T-cell (primary cell): Measurements from ENCODE around the gene ST8SIA6. TPM values are rescaled to one million over a fixed set of nuclear protein-coding genes. Genes with fewer than 3 reads are reported as not detected.

ENCODE experiments used
- ATAC-seq, 4 experiments: fragments of 200-7000 bp in 3 of 4; fragments of 150-1000 bp in 1 of 4; cut with Tn5 transposase; replicated peaks in 1 of 4; 1 replicate in 3 of 4; 2 replicates in 1 of 4; pipeline ENCODE4 v1.10.0; 2021; ENCODE audit warnings: moderate library complexity in 3 of 4, mild to moderate bottlenecking in 2 of 4, moderate number of reproducible peaks in 1 of 4
- CTCF ChIA-PET, 2 donors: fragments of 300-600 bp; sonication (Branson Sonifier 250); formaldehyde crosslinking; loops; one replicate each; lab custom pipeline; 2022; ENCODE audit warnings: antibody characterized with exemption in 2 of 2; lab: Charles Lee
- POLR2A ChIA-PET, 2 donors: fragments of 300-600 bp; sonication (Branson Sonifier 250); formaldehyde crosslinking; loops; one replicate each; lab custom pipeline; 2022; ENCODE audit warnings: antibody characterized with exemption in 2 of 2; lab: Charles Lee
- DNase-seq, 35 experiments: peaks; one replicate each; pipeline versions ENCODE4 v3.0.0 to v3.0.0-alpha.2; 2013 to 2023
- H3K27ac ChIP-seq: one replicate; pipeline ENCODE4 v1.5.1; 2013; ENCODE audit warnings: low read length
- H3K27me3 ChIP-seq, 2 experiments: replicated peaks in 1 of 2; 1 replicate in 1 of 2; 2 replicates in 1 of 2; pipeline versions ENCODE4 v1.6.1 to v1.7.0; 2013; ENCODE audit warnings: low read length in 1 of 2, mixed read lengths in 1 of 2; ENCODE audit not compliant: control insufficient read depth in 2 of 2, insufficient read depth in 2 of 2; ENCODE audit errors: extremely low read depth in 1 of 2
- H3K36me3 ChIP-seq, 2 donors: 1 replicate in 1 of 2; 2 replicates in 1 of 2; pipeline versions ENCODE4 v1.6.1 to v1.7.0; 2013; ENCODE audit warnings: low read length in 1 of 2; ENCODE audit not compliant: control insufficient read depth in 2 of 2, insufficient read depth in 1 of 2; ENCODE audit errors: extremely low read depth in 1 of 2
- H3K4me1 ChIP-seq, 2 experiments: 1 replicate in 1 of 2; 2 replicates in 1 of 2; pipeline versions ENCODE4 v1.6.1 to v1.7.0; 2013; ENCODE audit warnings: low read length in 2 of 2, mixed read lengths in 1 of 2; ENCODE audit not compliant: insufficient read depth in 2 of 2, control insufficient read depth in 1 of 2; ENCODE audit errors: extremely low read depth in 1 of 2
- H3K4me3 ChIP-seq, 2 donors: 1 replicate in 1 of 2; 2 replicates in 1 of 2; pipeline versions ENCODE4 v1.5.1 to v1.7.0; 2013; ENCODE audit warnings: mild to moderate bottlenecking in 2 of 2, low read length in 1 of 2, moderate library complexity in 1 of 2; ENCODE audit not compliant: control insufficient read depth in 1 of 2; ENCODE audit errors: extremely low read depth in 1 of 2
- H3K9me3 ChIP-seq: 2 replicates; pipeline ENCODE4 v1.7.0; 2013
- H3K27ac Mint-ChIP-seq, 2 donors: one replicate each; pipeline ENCODE4 v1.8.0; 2020 to 2021; ENCODE audit warnings: mild to moderate bottlenecking in 2 of 2, mixed read lengths in 2 of 2
- H3K27me3 Mint-ChIP-seq, 2 donors: one replicate each; pipeline ENCODE4 v1.8.0; 2021 to 2022; ENCODE audit warnings: mixed read lengths in 2 of 2
- H3K36me3 Mint-ChIP-seq: one replicate; pipeline ENCODE4 v1.8.0; 2021; ENCODE audit warnings: mixed read lengths
- H3K4me1 Mint-ChIP-seq, 3 donors: one replicate each; pipeline ENCODE4 v1.8.0; 2020 to 2022; ENCODE audit warnings: mixed read lengths in 3 of 3, mild to moderate bottlenecking in 1 of 3
- H3K4me3 Mint-ChIP-seq, 3 donors: one replicate each; pipeline ENCODE4 v1.8.0; 2020 to 2022; ENCODE audit warnings: mild to moderate bottlenecking in 3 of 3, mixed read lengths in 3 of 3, moderate library complexity in 3 of 3
- H3K9me3 Mint-ChIP-seq, 3 donors: one replicate each; pipeline ENCODE4 v1.8.0; 2020 to 2022; ENCODE audit warnings: mixed read lengths in 3 of 3
- WGBS: methylation state at CpG from one replicate; pipeline ENCODE4 v1.1.5; 2013; ENCODE audit warnings: missing lambda C conversion rate; ENCODE audit not compliant: insufficient coverage; 5-methylcytosine and 5-hydroxymethylcytosine counted together
- total RNA-seq, 35 experiments: library from RNA in 6 of 35; stranded (reverse) in 6 of 35; fragments of 120-200 nt in 1 of 35; gene quantifications; one replicate each; pipeline versions ENCODE4 v1.2.1 to v1.2.4 and lab custom pipeline; 2013 to 2026

ST8SIA6 gene
- total RNA-seq, 5 donors from 2014 or later (not counting 1 experiment from before 2014, with no cell fraction given), result 0.95 to 4.0 (median 1.7) TPM

- no peak for DNase-seq
- H3K4me1 Mint-ChIP-seq, result peaks cover 4 to 7% (median 5%) of the 10 kb centered on the region in 3 donors
- no peaks in the 10 kb centered on the region for H3K4me1 ChIP-seq
- no peak overlapping the region for H3K27ac Mint-ChIP-seq
- peaks cover under 1% of the 10 kb centered on the region for H3K36me3 Mint-ChIP-seq
- no peak overlapping the region for H3K4me3 ChIP-seq
- ATAC-seq, result no peak
- no peak overlapping the region for H3K27ac ChIP-seq
- POLR2A ChIA-PET, result no interaction called here
- H3K36me3 ChIP-seq, result no peaks in the 10 kb centered on the region
- H3K27me3 Mint-ChIP-seq, result peaks cover 9 to 20% of the 10 kb centered on the region in 2 donors
- 100% methylated on average over 1 of the region's 3 CpGs for WGBS
- H3K4me3 Mint-ChIP-seq, result no peak overlapping the region
- peaks cover 0 to 2% of the 10 kb centered on the region in 2 experiments for H3K27me3 ChIP-seq
- no peaks in the 10 kb centered on the region for H3K9me3 ChIP-seq
- no peaks in the 10 kb centered on the region for H3K9me3 Mint-ChIP-seq
- CTCF ChIA-PET, result no interaction called here
These were observed 21.3 kb upstream of the ST8SIA6 start for GRCh38 chr10:17475661-17476060.

- no peak overlapping the region for H3K27ac Mint-ChIP-seq
- ChIA-PET CTCF (no interaction called here), POLR2A (no interaction called here)
- H3K27ac ChIP-seq, result no peak overlapping the region
- H3K36me3 Mint-ChIP-seq, result peaks cover 6% of the 10 kb centered on the region
- peaks cover 4 to 7% (median 5%) of the 10 kb centered on the region in 3 donors for H3K4me1 Mint-ChIP-seq
- H3K27me3 Mint-ChIP-seq, result peaks cover 13 to 19% of the 10 kb centered on the region in 2 donors
- DNase-seq, result no peak
- H3K4me3 ChIP-seq, result no peak overlapping the region
- 48% methylated on average over 3 of the region's 5 CpGs for WGBS
- ATAC-seq, result no peak
- no peaks in the 10 kb centered on the region for H3K9me3 ChIP-seq
- peaks cover 0 to 5% (median 3%) of the 10 kb centered on the region in 3 donors for H3K9me3 Mint-ChIP-seq
- peaks cover 0 to 2% of the 10 kb centered on the region in 2 experiments for H3K27me3 ChIP-seq
- H3K4me3 Mint-ChIP-seq, result no peak overlapping the region
- H3K36me3 ChIP-seq, result no peaks in the 10 kb centered on the region
- H3K4me1 ChIP-seq, result no peaks in the 10 kb centered on the region
These were observed 20.4 kb upstream of the ST8SIA6 start for GRCh38 chr10:17474595-17475323.

GRCh38 chr10:17473228-17473950, 19.0 kb upstream of the ST8SIA6 start:
- peaks cover 0 to 2% of the 10 kb centered on the region in 2 experiments for H3K27me3 ChIP-seq
- no peaks in the 10 kb centered on the region for H3K9me3 ChIP-seq
- H3K36me3 Mint-ChIP-seq, result peaks cover 6% of the 10 kb centered on the region
- peaks cover 11 to 16% of the 10 kb centered on the region in 2 donors for H3K27me3 Mint-ChIP-seq
- no peak overlapping the region for H3K4me3 Mint-ChIP-seq
- no peak for DNase-seq
- 69% methylated on average over 3 of the region's 11 CpGs for WGBS
- POLR2A ChIA-PET, result no interaction called here
- H3K4me1 ChIP-seq, result no peaks in the 10 kb centered on the region
- CTCF ChIA-PET, result interaction anchor here (0.5 to 0.6 kb wide), 4 partner anchors 12 to 202 kb away, joined by 4 to 6 read pairs (median 5); no protein-coding TSS in a partner anchor
- peaks cover 4 to 7% (median 5%) of the 10 kb centered on the region in 3 donors for H3K4me1 Mint-ChIP-seq
- no peak overlapping the region for H3K4me3 ChIP-seq
- no peak overlapping the region for H3K27ac Mint-ChIP-seq
- no peak for ATAC-seq
- no peaks in the 10 kb centered on the region for H3K36me3 ChIP-seq
- H3K27ac ChIP-seq, result no peak overlapping the region
- H3K9me3 Mint-ChIP-seq, result peaks cover 0 to 5% (median 3%) of the 10 kb centered on the region in 3 donors

- no peaks in the 10 kb centered on the region for H3K4me1 ChIP-seq
- Mint-ChIP-seq H3K9me3 (peaks cover 0 to 5% (median 3%) of the 10 kb centered on the region in 3 donors), H3K4me1 (peaks cover 4 to 7% (median 5%) of the 10 kb centered on the region in 3 donors), H3K27ac (no peak overlapping the region), H3K36me3 (peaks cover 6% of the 10 kb centered on the region), H3K4me3 (no peak overlapping the region), H3K27me3 (peaks cover 14 to 20% of the 10 kb centered on the region in 2 donors)
- no peak overlapping the region for H3K4me3 ChIP-seq
- H3K36me3 ChIP-seq, result no peaks in the 10 kb centered on the region
- H3K27ac ChIP-seq, result no peak overlapping the region
- ATAC-seq (no peak), DNase-seq (no peak)
- H3K27me3 ChIP-seq, result no peaks in the 10 kb centered on the region
- 93% methylated on average over 3 of the region's 3 CpGs for WGBS
- ChIA-PET CTCF (interaction anchor here (0.5 to 0.6 kb wide), 3 partner anchors 12 to 201 kb away, joined by 5 to 6 read pairs (median 5); no protein-coding TSS in a partner anchor), POLR2A (no interaction called here)
- no peaks in the 10 kb centered on the region for H3K9me3 ChIP-seq
These were observed 18.3 kb upstream of the ST8SIA6 start for GRCh38 chr10:17472481-17473227.

GRCh38 chr10:17470246-17470645, 15.9 kb upstream of the ST8SIA6 start:
- H3K4me1 Mint-ChIP-seq, result peaks cover 4 to 13% (median 5%) of the 10 kb centered on the region in 3 donors
- peaks cover 6% of the 10 kb centered on the region for H3K36me3 Mint-ChIP-seq
- peaks cover 23 to 25% of the 10 kb centered on the region in 2 donors for H3K27me3 Mint-ChIP-seq
- Histone ChIP-seq H3K9me3 (no peaks in the 10 kb centered on the region), H3K27ac (no peak overlapping the region), H3K36me3 (no peaks in the 10 kb centered on the region), H3K27me3 (no peaks in the 10 kb centered on the region), H3K4me1 (no peaks in the 10 kb centered on the region), H3K4me3 (no peak overlapping the region)
- peaks cover 0 to 5% (median 3%) of the 10 kb centered on the region in 3 donors for H3K9me3 Mint-ChIP-seq
- H3K27ac Mint-ChIP-seq, result no peak overlapping the region
- ChIA-PET POLR2A (interaction anchor here in 1 of 2 donors (0.7 kb wide), 1 partner anchor 16 kb away, joined by 7 read pairs; no protein-coding TSS in a partner anchor), CTCF (no interaction called here)
- no peak overlapping the region for H3K4me3 Mint-ChIP-seq
- DNase-seq (no peak), ATAC-seq (no peak)
- 83% methylated on average over 2 of the region's 5 CpGs for WGBS
